OCI-LY7 (cell line): ENCODE data around the gene SRSF10. TPM values are rescaled to one million over a fixed set of nuclear protein-coding genes. Genes with fewer than 3 reads are reported as not detected.

Source experiments
- BruUV-seq: library from RNA; stranded (reverse); fragments of 400-500 nt; replicated peaks from 2 replicates; lab custom pipeline; 2021; lab: Mats Ljungman, UMichigan
- CTCF ChIA-PET: fragments of 300-600 bp; sonication (Branson Sonifier 250); formaldehyde crosslinking; loops from one replicate; lab custom pipeline; 2022; ENCODE audit warnings: antibody characterized with exemption; ENCODE audit not compliant: unreplicated experiment; lab: Charles Lee
- POLR2A ChIA-PET: fragments of 300-600 bp; sonication (Branson Sonifier 250); formaldehyde crosslinking; loops from one replicate; lab custom pipeline; 2022; ENCODE audit warnings: antibody characterized with exemption; lab: Charles Lee
- DNase-seq: peaks from one replicate; pipeline ENCODE4 v3.0.0-alpha.2; 2015; ENCODE audit warnings: low spot score
- H2AFZ ChIP-seq: fragments of 200-600 bp; sonication (generic), shearing (Covaris generic); 2 replicates; pipeline ENCODE4 v1.6.1; 2014; ENCODE audit warnings: mild to moderate bottlenecking, antibody characterized with exemption, low read length, moderate library complexity
- H3K27ac ChIP-seq: fragments of 200-600 bp; sonication (generic); 2 replicates; pipeline ENCODE4 v1.5.1; 2014; ENCODE audit warnings: mixed run types, low read depth, mild to moderate bottlenecking, moderate library complexity, low read length, inconsistent platforms; ENCODE audit not compliant: poor library complexity, severe bottlenecking
- H3K36me3 ChIP-seq: fragments of 200-600 bp; sonication (generic); 2 replicates; pipeline ENCODE4 v1.6.1; 2014; ENCODE audit warnings: mild to moderate bottlenecking, antibody characterized with exemption, low read length, moderate library complexity, mixed read lengths; ENCODE audit not compliant: insufficient read depth
- H3K4me1 ChIP-seq: fragments of 200-600 bp; sonication (generic); 2 replicates; pipeline ENCODE4 v1.5.1; 2014; ENCODE audit warnings: mild to moderate bottlenecking, low read length; ENCODE audit not compliant: insufficient read depth, poor library complexity, severe bottlenecking
- H3K4me2 ChIP-seq: fragments of 200-600 bp; sonication (generic); 2 replicates; pipeline ENCODE4 v1.6.1; 2014; ENCODE audit warnings: mild to moderate bottlenecking, low read length
- H3K4me3 ChIP-seq: fragments of 200-600 bp; sonication (generic); 2 replicates; pipeline ENCODE4 v1.5.1; 2014; ENCODE audit warnings: mild to moderate bottlenecking, low read depth, low read length; ENCODE audit not compliant: poor library complexity, severe bottlenecking
- H3K79me2 ChIP-seq: fragments of 200-600 bp; sonication (generic); 2 replicates; pipeline ENCODE4 v1.6.1; 2016; ENCODE audit warnings: low read depth, mild to moderate bottlenecking, low read length, moderate library complexity, mixed read lengths; ENCODE audit not compliant: insufficient read depth
- H3K9me2 ChIP-seq: fragments of 200-600 bp; sonication (generic); 2 replicates; pipeline ENCODE4 v1.6.1; 2016; ENCODE audit warnings: mild to moderate bottlenecking, low read length, mixed read lengths; ENCODE audit not compliant: insufficient read depth
- H3K9me3 ChIP-seq: fragments of 200-600 bp; sonication (generic); 2 replicates; pipeline ENCODE4 v1.6.1; 2014; ENCODE audit warnings: mild to moderate bottlenecking, mixed run types, low read length, mixed read lengths
- H4K20me1 ChIP-seq: fragments of 200-600 bp; sonication (generic); 2 replicates; pipeline ENCODE4 v1.6.1; 2014; ENCODE audit warnings: mild to moderate bottlenecking, antibody characterized with exemption, low read length, moderate library complexity, mixed read lengths; ENCODE audit not compliant: insufficient read depth
- EZH2phosphoT487 ChIP-seq: fragments of 200-600 bp; sonication (generic); IDR thresholded peaks from 2 replicates; pipeline ENCODE4 v1.6.1; 2018; ENCODE audit warnings: low read depth, borderline replicate concordance, mild to moderate bottlenecking, mixed run types, antibody characterized with exemption, low read length, moderate library complexity, mixed read lengths
- intact Hi-C: fragments of 100-400 bp; cut with micrococcal nuclease; formaldehyde crosslinking; loops from one replicate; pipeline ENCODE4 v1.10.0; 2022; ENCODE audit not compliant: unreplicated experiment
- total RNA-seq, 2 experiments: library from RNA; depleted of rRNA in 1 of 2; stranded (reverse); fragments of >200 nt in 1 of 2; shearing (Covaris generic) in 1 of 2; gene quantifications; 2 replicates each; pipeline ENCODE4 v1.2.3, GENCODE V29; 2014 to 2022
- TF ChIP-seq, protein P1 (sequence below): fragments of 200-600 bp; sonication (generic); conservative IDR thresholded peaks from 2 replicates; pipeline ENCODE4 v1.5.1; 2014; ENCODE audit warnings: mild to moderate bottlenecking, antibody characterized with exemption, low read length, moderate library complexity, mixed read lengths

The SRSF10 gene
- total RNA-seq, 2 experiments from 2014 or later = 229 to 335 TPM

DNA sequence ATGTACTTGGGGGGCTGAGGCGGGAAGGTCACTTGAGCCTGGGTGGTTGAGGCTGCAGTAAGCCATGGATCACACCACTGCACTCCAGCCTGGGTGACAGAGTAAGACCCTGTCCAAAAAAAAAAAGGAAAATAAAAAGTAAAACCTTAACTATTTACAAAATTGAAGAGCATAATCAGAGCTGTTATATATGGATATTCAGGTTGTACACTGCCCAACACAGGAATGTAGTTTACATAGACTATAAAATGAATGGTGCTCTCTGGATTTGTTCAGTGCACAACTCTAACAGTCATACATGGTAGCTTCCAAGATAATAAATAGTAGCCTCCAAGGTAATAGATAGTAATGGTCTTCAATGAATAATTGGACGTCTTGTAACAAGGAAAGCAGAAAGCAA lies 22.6 kb upstream of the SRSF10 start:
- POLR2A ChIA-PET = interaction anchor here (0.6 kb wide), 1 partner anchor 59 kb away, joined by 3 read pairs; no protein-coding TSS in a partner anchor

DNA sequence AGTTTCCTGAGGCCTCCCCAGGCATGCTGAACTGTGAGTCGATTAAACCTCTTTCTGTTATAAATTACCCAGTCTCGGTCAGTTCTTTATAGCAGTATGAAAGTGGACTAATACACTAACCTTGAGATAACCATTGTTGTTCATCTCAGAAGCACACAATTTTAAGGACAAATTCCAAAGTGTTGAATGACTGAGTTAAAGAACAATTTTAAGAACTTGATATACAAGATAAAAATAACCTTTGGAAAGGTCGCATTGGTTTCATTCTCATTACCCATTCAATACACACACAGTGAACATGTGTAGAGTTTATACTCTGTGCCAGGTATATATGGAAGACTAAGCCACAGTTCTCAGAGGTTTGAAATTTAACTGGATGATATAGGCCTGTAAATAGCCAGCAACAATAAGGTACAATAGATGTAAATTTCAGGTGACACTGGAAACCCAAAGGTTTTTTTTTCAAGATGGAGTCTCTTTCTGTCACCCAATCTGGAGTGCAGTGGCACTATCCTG lies 19.1 kb upstream of the SRSF10 start:
- Histone ChIP-seq H3K4me1 (no peaks in the 10 kb centered on the region), H3K9me3 (no peaks in the 10 kb centered on the region), H3K36me3 (no peaks in the 10 kb centered on the region), H3K4me2 (no peak overlapping the region), H3K79me2 (no peaks in the 10 kb centered on the region), H3K4me3 (no peak overlapping the region), H2AFZ (no peak overlapping the region; the same call in 1 of the 2 replicates), H4K20me1 (no peaks in the 10 kb centered on the region), H3K27ac (no peak overlapping the region), H3K9me2 (no peaks in the 10 kb centered on the region)
- TF ChIP-seq, protein P1, sequence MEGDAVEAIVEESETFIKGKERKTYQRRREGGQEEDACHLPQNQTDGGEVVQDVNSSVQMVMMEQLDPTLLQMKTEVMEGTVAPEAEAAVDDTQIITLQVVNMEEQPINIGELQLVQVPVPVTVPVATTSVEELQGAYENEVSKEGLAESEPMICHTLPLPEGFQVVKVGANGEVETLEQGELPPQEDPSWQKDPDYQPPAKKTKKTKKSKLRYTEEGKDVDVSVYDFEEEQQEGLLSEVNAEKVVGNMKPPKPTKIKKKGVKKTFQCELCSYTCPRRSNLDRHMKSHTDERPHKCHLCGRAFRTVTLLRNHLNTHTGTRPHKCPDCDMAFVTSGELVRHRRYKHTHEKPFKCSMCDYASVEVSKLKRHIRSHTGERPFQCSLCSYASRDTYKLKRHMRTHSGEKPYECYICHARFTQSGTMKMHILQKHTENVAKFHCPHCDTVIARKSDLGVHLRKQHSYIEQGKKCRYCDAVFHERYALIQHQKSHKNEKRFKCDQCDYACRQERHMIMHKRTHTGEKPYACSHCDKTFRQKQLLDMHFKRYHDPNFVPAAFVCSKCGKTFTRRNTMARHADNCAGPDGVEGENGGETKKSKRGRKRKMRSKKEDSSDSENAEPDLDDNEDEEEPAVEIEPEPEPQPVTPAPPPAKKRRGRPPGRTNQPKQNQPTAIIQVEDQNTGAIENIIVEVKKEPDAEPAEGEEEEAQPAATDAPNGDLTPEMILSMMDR = no peak
- TF ChIP-seq EZH2phosphoT487 = no peak
- DNase-seq = no peak
- intact Hi-C loops = no loop called here
- no TSS peak for BruUV-seq
- POLR2A ChIA-PET = no interaction called here
- CTCF ChIA-PET = no interaction called here

More for the DNA sequence above, 22.6 kb upstream of the SRSF10 start:
- intact Hi-C loops = no loop called here
- no peaks in the 10 kb centered on the region for H3K9me2 ChIP-seq
- H3K4me2 ChIP-seq = no peak overlapping the region
- peaks cover 5% of the 10 kb centered on the region; the same call in 1 of the 2 replicates for H3K9me3 ChIP-seq
- no peak overlapping the region for H2AFZ ChIP-seq
- CTCF ChIA-PET = no interaction called here
- TF ChIP-seq, protein P1 = no peak
- no peak for TF ChIP-seq EZH2phosphoT487
- H3K4me3 ChIP-seq = no peak overlapping the region
- H3K27ac ChIP-seq = no peak overlapping the region
- H3K36me3 ChIP-seq = no peaks in the 10 kb centered on the region
- H3K79me2 ChIP-seq = no peaks in the 10 kb centered on the region
- no peaks in the 10 kb centered on the region for H4K20me1 ChIP-seq
- no peak for DNase-seq
- H3K4me1 ChIP-seq = no peaks in the 10 kb centered on the region
- no TSS peak for BruUV-seq

DNA sequence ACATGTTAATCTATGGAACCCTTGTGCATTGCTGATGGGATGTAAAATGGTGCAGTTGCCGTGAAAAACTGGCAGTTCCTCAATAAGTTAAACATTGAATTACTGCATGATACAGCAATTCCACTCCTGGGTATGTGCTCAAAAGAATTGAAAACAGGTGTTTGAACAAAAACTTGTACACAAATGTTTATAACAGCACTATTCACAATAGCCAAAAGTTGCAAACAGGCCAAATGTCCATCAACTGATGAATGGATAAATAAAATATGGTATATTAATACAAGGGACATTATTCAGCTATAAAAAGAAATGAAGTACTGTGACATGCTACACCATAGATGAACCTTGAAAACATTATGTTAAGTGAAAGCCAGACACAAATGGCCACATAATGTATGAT lies 17.7 kb upstream of the SRSF10 start:
- H3K4me1 ChIP-seq = no peaks in the 10 kb centered on the region
- H3K79me2 ChIP-seq = no peaks in the 10 kb centered on the region
- no peak overlapping the region for H3K4me2 ChIP-seq
- no peaks in the 10 kb centered on the region for H3K36me3 ChIP-seq
- no peak for DNase-seq
- CTCF ChIA-PET = interaction anchor here (0.6 kb wide), 1 partner anchor 187 kb away, joined by 3 read pairs; no protein-coding TSS in a partner anchor
- no peaks in the 10 kb centered on the region for H4K20me1 ChIP-seq
- H2AFZ ChIP-seq = no peak overlapping the region
- H3K9me3 ChIP-seq = no peaks in the 10 kb centered on the region
- no TSS peak for BruUV-seq
- no peak overlapping the region for H3K27ac ChIP-seq
- POLR2A ChIA-PET = no interaction called here
- intact Hi-C loops = no loop called here
- no peak for TF ChIP-seq EZH2phosphoT487
- TF ChIP-seq, protein P1 = no peak
- H3K4me3 ChIP-seq = no peak overlapping the region
- no peaks in the 10 kb centered on the region for H3K9me2 ChIP-seq
